ENCODE data around the gene BMP8A.

DNA sequence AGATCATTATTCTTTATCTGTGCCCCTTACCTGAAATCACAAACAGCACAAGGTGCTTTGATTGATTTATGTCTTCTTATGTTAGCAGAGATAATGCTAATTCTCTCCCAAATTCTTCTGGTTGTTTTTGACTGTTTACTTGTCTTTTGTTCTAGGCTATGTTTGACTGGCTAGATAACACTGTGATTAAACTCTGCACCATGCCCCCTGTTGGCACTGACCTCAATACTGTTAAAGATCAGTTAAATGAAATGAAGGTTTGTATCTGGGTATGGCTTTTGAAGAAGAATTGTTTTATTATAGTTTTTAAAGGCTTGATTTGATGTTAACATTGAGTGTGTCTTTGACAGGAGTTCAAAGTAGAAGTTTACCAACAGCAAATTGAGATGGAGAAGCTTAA lies 49.6 kb upstream of the BMP8A start:
- TF ChIP-seq, protein P1, sequence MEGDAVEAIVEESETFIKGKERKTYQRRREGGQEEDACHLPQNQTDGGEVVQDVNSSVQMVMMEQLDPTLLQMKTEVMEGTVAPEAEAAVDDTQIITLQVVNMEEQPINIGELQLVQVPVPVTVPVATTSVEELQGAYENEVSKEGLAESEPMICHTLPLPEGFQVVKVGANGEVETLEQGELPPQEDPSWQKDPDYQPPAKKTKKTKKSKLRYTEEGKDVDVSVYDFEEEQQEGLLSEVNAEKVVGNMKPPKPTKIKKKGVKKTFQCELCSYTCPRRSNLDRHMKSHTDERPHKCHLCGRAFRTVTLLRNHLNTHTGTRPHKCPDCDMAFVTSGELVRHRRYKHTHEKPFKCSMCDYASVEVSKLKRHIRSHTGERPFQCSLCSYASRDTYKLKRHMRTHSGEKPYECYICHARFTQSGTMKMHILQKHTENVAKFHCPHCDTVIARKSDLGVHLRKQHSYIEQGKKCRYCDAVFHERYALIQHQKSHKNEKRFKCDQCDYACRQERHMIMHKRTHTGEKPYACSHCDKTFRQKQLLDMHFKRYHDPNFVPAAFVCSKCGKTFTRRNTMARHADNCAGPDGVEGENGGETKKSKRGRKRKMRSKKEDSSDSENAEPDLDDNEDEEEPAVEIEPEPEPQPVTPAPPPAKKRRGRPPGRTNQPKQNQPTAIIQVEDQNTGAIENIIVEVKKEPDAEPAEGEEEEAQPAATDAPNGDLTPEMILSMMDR (IDR thresholded peaks at IDR 0.05; ENCODE audit: poor library complexity): no peak
- no peak for TF ChIP-seq EZH2phosphoT487 (IDR thresholded peaks at IDR 0.05; ENCODE audit: low read depth, severe bottlenecking, unreplicated experiment)
